ENCODE measurements around the gene PDPN. TPM values are rescaled to one million over a fixed set of nuclear protein-coding genes. Genes with fewer than 3 reads are reported as not detected.

The PDPN gene
- total RNA-seq, 1 donor from 2014 or later: 2.2 TPM

GRCh38 chr1:13663969-13664368, 80.3 kb downstream of the PDPN start:
- Histone ChIP-seq H3K27me3 (no peaks in the 10 kb centered on the region), H3K36me3 (no peaks in the 10 kb centered on the region), H3K9me3 (ENCODE audit: low read depth) (no peaks in the 10 kb centered on the region), H2AFZ (replicated peaks) (no peak overlapping the region), H3K4me1 (no peaks in the 10 kb centered on the region), H3K4me2 (no peak overlapping the region), H3F3A (ENCODE audit: low read depth) (no peaks in the 10 kb centered on the region), H3K79me2 (ENCODE audit: low read depth) (no peaks in the 10 kb centered on the region), H3K9ac (no peak overlapping the region), H4K20me1 (ENCODE audit: low read depth) (no peaks in the 10 kb centered on the region), H3K4me3 (no peak overlapping the region), H3K27ac (no peak overlapping the region)
- H3K4me3 Mint-ChIP-seq: no peak overlapping the region
- peaks cover 9% of the 10 kb centered on the region for H3K9me3 Mint-ChIP-seq
- H3K4me1 Mint-ChIP-seq: peaks cover 12% of the 10 kb centered on the region
- H3K36me3 Mint-ChIP-seq: no peaks in the 10 kb centered on the region
- no peak for DNase-seq (ENCODE audit: low spot score)
- peaks cover 4% of the 10 kb centered on the region for H3K27me3 Mint-ChIP-seq (ENCODE audit: insufficient read depth, low read depth)
- TF ChIP-seq EZH2 (IDR thresholded peaks at IDR 0.05): no peak
- no peak for TF ChIP-seq CTCF (IDR thresholded peaks at IDR 0.05)
- TF ChIP-seq EZH2phosphoT487 (IDR thresholded peaks at IDR 0.05): no peak
- no peak overlapping the region for H3K27ac Mint-ChIP-seq

- peaks cover 12% of the 10 kb centered on the region for H3K4me1 Mint-ChIP-seq
- H3F3A ChIP-seq (ENCODE audit: low read depth): no peaks in the 10 kb centered on the region
- H3K9me3 Mint-ChIP-seq: peaks cover 6% of the 10 kb centered on the region
- no peaks in the 10 kb centered on the region for H3K27me3 ChIP-seq
- H3K4me1 ChIP-seq: no peaks in the 10 kb centered on the region
- H3K79me2 ChIP-seq (ENCODE audit: low read depth): no peaks in the 10 kb centered on the region
- H3K9me3 ChIP-seq (ENCODE audit: low read depth): no peaks in the 10 kb centered on the region
- no peak for TF ChIP-seq EZH2phosphoT487 (IDR thresholded peaks at IDR 0.05)
- no peak for TF ChIP-seq EZH2 (IDR thresholded peaks at IDR 0.05)
- no peak for TF ChIP-seq CTCF (IDR thresholded peaks at IDR 0.05)
- H3K27ac Mint-ChIP-seq: no peak overlapping the region
- no peaks in the 10 kb centered on the region for H4K20me1 ChIP-seq (ENCODE audit: low read depth)
- no peak overlapping the region for H3K27ac ChIP-seq
- H3K36me3 Mint-ChIP-seq: no peaks in the 10 kb centered on the region
- H2AFZ ChIP-seq (replicated peaks): no peak overlapping the region
- DNase-seq (ENCODE audit: low spot score): no peak
- no peak overlapping the region for H3K4me3 Mint-ChIP-seq
- no peak overlapping the region for H3K9ac ChIP-seq
- H3K4me3 ChIP-seq: no peak overlapping the region
- H3K27me3 Mint-ChIP-seq (ENCODE audit: insufficient read depth, low read depth): peaks cover 4% of the 10 kb centered on the region
- no peak overlapping the region for H3K4me2 ChIP-seq
- no peaks in the 10 kb centered on the region for H3K36me3 ChIP-seq
Measured at GRCh38 chr1:13664451-13664850, 80.8 kb downstream of the PDPN start.

GRCh38 chr1:13666317-13666716, 82.7 kb downstream of the PDPN start:
- Mint-ChIP-seq H3K9me3 (peaks cover 2% of the 10 kb centered on the region), H3K4me1 (peaks cover 12% of the 10 kb centered on the region), H3K27me3 (ENCODE audit: insufficient read depth, low read depth) (peaks cover 4% of the 10 kb centered on the region), H3K27ac (no peak overlapping the region), H3K36me3 (no peaks in the 10 kb centered on the region), H3K4me3 (no peak overlapping the region)
- TF ChIP-seq CTCF (IDR thresholded peaks at IDR 0.05) (no peak), EZH2 (IDR thresholded peaks at IDR 0.05) (no peak), EZH2phosphoT487 (IDR thresholded peaks at IDR 0.05) (no peak)
- H3K4me2 ChIP-seq: no peak overlapping the region
- no peaks in the 10 kb centered on the region for H3K9me3 ChIP-seq (ENCODE audit: low read depth)
- H2AFZ ChIP-seq (replicated peaks): no peak overlapping the region
- H3K36me3 ChIP-seq: no peaks in the 10 kb centered on the region
- no peak overlapping the region for H3K9ac ChIP-seq
- H3K27ac ChIP-seq: no peak overlapping the region
- H4K20me1 ChIP-seq (ENCODE audit: low read depth): no peaks in the 10 kb centered on the region
- no peaks in the 10 kb centered on the region for H3K4me1 ChIP-seq
- no peaks in the 10 kb centered on the region for H3K27me3 ChIP-seq
- no peaks in the 10 kb centered on the region for H3F3A ChIP-seq (ENCODE audit: low read depth)
- H3K79me2 ChIP-seq (ENCODE audit: low read depth): no peaks in the 10 kb centered on the region
- no peak overlapping the region for H3K4me3 ChIP-seq
- DNase-seq (ENCODE audit: low spot score): no peak

Small RNAs within 50 kb of the gene (small RNA-seq; reads per million reads assigned to genes)
- gene RNA5SP41: not detected

Other genes with a start within 250 kb of the PDPN start
- not detected in 2 replicates for gene PRAMEF14, start 236.7 kb upstream of the PDPN start, total RNA-seq (ENCODE audit: low replicate concordance)
- gene PRAMEF19, start 211.9 kb upstream of the PDPN start, total RNA-seq (ENCODE audit: low replicate concordance): not detected in 2 replicates
- gene PRAMEF17, start 194.2 kb upstream of the PDPN start, total RNA-seq (ENCODE audit: low replicate concordance): not detected in 2 replicates
- not detected in 2 replicates for gene PRAMEF20, start 173.4 kb upstream of the PDPN start, total RNA-seq (ENCODE audit: low replicate concordance)
- gene LRRC38, start 69.8 kb upstream of the PDPN start, total RNA-seq (ENCODE audit: low replicate concordance): not detected in 2 replicates
- 17.9 and 22.0 TPM in 2 replicates for gene PRDM2, start 116.4 kb downstream of the PDPN start, total RNA-seq (ENCODE audit: low replicate concordance)